ENCODE measurements around the gene TBXA2R. TPM values are rescaled to one million over a fixed set of nuclear protein-coding genes. Genes with fewer than 3 reads are reported as not detected.

Gene TBXA2R
- total RNA-seq, 1 donor from 2014 or later = 0.39 TPM

DNA sequence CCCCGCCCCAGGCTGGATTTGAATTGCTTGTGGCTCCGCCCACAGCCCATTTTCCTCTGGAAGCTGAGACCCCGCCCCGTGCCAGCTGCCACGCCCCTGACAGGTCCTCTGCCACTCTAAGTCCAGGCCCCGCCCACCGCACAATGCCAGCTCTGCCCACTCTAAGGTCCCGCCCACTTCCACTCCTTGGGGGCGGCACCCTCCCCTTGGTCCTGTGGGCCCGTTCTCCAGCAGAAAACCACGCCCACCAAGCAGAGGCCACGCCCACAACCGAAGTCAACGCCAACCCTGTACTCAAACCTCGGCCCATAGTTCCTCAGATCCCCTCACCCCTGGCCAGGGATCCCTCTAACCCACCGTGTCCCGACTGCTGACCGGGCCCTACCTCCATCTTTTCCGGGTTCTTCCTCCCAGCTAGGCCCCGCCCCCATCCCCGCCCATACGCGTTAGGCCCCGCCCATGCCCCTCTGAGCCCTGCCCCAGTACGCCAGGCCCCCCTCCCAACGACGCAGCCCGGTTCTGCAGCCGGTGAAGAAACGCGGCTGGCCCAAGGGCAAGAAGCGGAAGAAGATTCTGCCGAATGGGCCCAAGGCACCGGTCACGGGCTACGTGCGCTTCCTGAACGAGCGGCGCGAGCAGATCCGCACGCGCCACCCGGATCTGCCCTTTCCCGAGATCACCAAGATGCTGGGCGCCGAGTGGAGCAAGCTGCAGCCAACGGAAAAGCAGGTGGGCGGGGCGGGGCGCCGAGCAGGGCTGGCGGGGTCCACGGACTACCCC lies 32.6 kb downstream of the TBXA2R start:
- Histone ChIP-seq H3K4me3 (ENCODE audit: insufficient read depth, low read depth, low read length) (peak overlapping the region; percentile 77), H3K9ac (ENCODE audit: low read length) (peak overlapping the region; percentile 93), H3K27ac (ENCODE audit: low read depth, low read length) (no peak overlapping the region), H3K4me1 (ENCODE audit: insufficient read depth, low read length) (peaks cover 12% of the 10 kb centered on the region), H3K79me2 (ENCODE audit: insufficient read depth, low read length) (peaks cover 6% of the 10 kb centered on the region), H3K27me3 (ENCODE audit: insufficient read depth, low read length) (no peaks in the 10 kb centered on the region), H3K9me3 (ENCODE audit: insufficient read depth, low read depth, low read length) (no peaks in the 10 kb centered on the region), H3K4me2 (ENCODE audit: low read length) (peak overlapping the region; percentile 99), H2AFZ (ENCODE audit: low read depth, low read length) (no peak overlapping the region), H4K20me1 (ENCODE audit: insufficient read depth, low read length) (peaks cover 18% of the 10 kb centered on the region), H3K36me3 (ENCODE audit: insufficient read depth, low read length) (peaks cover 3% of the 10 kb centered on the region)
- peak; percentile 77 for DNase-seq (ENCODE audit: low read depth)
- Mint-ChIP-seq H3K27ac (ENCODE audit: unreplicated experiment) (no peak overlapping the region), H3K4me3 (ENCODE audit: unreplicated experiment) (peak overlapping the region; percentile 83), H3K9me3 (ENCODE audit: unreplicated experiment) (peaks cover 2% of the 10 kb centered on the region), H3K36me3 (ENCODE audit: low read depth, unreplicated experiment) (peaks cover 10% of the 10 kb centered on the region), H3K4me1 (ENCODE audit: low read depth, unreplicated experiment) (peaks cover 4% of the 10 kb centered on the region), H3K27me3 (ENCODE audit: low read depth, unreplicated experiment) (peaks cover 7% of the 10 kb centered on the region)
- TF ChIP-seq, protein P1, sequence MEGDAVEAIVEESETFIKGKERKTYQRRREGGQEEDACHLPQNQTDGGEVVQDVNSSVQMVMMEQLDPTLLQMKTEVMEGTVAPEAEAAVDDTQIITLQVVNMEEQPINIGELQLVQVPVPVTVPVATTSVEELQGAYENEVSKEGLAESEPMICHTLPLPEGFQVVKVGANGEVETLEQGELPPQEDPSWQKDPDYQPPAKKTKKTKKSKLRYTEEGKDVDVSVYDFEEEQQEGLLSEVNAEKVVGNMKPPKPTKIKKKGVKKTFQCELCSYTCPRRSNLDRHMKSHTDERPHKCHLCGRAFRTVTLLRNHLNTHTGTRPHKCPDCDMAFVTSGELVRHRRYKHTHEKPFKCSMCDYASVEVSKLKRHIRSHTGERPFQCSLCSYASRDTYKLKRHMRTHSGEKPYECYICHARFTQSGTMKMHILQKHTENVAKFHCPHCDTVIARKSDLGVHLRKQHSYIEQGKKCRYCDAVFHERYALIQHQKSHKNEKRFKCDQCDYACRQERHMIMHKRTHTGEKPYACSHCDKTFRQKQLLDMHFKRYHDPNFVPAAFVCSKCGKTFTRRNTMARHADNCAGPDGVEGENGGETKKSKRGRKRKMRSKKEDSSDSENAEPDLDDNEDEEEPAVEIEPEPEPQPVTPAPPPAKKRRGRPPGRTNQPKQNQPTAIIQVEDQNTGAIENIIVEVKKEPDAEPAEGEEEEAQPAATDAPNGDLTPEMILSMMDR (IDR thresholded peaks at IDR 0.05; ENCODE audit: insufficient read depth, low read depth, low read length) = no peak
- TF ChIP-seq EZH2 (IDR thresholded peaks at IDR 0.05; ENCODE audit: insufficient read depth, low read length) = no peak
- no peak for FAIRE-seq

DNA sequence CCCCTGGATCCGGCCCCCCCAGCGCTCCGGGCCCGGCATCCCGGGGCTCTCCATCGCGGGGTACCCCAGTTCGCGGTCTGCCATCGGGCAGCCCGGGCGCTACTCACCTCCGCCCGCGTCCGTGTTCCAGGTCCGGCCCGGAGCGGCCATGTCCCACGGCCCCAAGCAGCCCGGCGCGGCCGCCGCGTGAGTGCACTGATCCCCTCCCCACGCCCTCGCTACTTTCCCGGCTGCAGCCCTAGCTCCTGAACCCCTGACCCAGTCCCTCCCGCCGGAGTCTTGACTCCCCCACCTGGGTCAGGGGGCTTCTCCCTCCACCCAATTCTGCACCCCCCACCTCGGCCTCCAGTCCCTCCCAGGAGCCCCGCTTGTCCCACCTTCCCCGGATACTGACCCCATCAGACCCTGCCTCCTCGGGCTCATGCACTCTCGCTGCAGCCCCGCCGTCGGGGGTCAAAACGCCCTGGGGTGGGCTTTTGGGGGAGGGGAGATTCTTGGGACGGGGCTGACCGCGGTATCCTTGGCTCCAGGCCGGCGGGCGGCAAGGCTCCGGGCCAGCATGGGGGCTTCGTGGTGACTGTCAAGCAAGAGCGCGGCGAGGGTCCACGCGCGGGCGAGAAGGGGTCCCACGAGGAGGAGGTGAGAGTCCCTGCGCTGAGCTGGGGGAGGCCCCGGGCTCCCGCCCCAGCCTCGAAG lies 33.4 kb downstream of the TBXA2R start:
- peak overlapping the region; percentile 47 for H2AFZ ChIP-seq (ENCODE audit: low read depth, low read length)
- no peak for TF ChIP-seq EZH2 (IDR thresholded peaks at IDR 0.05; ENCODE audit: insufficient read depth, low read length)
- TF ChIP-seq, protein P1 (IDR thresholded peaks at IDR 0.05; ENCODE audit: insufficient read depth, low read depth, low read length) = no peak
- peaks cover 3% of the 10 kb centered on the region for H3K36me3 ChIP-seq (ENCODE audit: insufficient read depth, low read length)
- no peaks in the 10 kb centered on the region for H3K27me3 ChIP-seq (ENCODE audit: insufficient read depth, low read length)
- peaks cover 18% of the 10 kb centered on the region for H4K20me1 ChIP-seq (ENCODE audit: insufficient read depth, low read length)
- peak overlapping the region; percentile 77 for H3K4me3 ChIP-seq (ENCODE audit: insufficient read depth, low read depth, low read length)
- DNase-seq (ENCODE audit: low read depth) (no peak), FAIRE-seq (no peak)
- H3K4me1 ChIP-seq (ENCODE audit: insufficient read depth, low read length) = peaks cover 12% of the 10 kb centered on the region
- Mint-ChIP-seq H3K4me3 (ENCODE audit: unreplicated experiment) (peak overlapping the region; percentile 83), H3K27me3 (ENCODE audit: low read depth, unreplicated experiment) (peaks cover 7% of the 10 kb centered on the region), H3K27ac (ENCODE audit: unreplicated experiment) (no peak overlapping the region), H3K36me3 (ENCODE audit: low read depth, unreplicated experiment) (peaks cover 10% of the 10 kb centered on the region), H3K9me3 (ENCODE audit: unreplicated experiment) (peaks cover 2% of the 10 kb centered on the region), H3K4me1 (ENCODE audit: low read depth, unreplicated experiment) (peaks cover 4% of the 10 kb centered on the region)
- peak overlapping the region; percentile 93 for H3K9ac ChIP-seq (ENCODE audit: low read length)
- H3K4me2 ChIP-seq (ENCODE audit: low read length) = peak overlapping the region; percentile 99
- H3K27ac ChIP-seq (ENCODE audit: low read depth, low read length) = peak overlapping the region; percentile 73
- no peaks in the 10 kb centered on the region for H3K9me3 ChIP-seq (ENCODE audit: insufficient read depth, low read depth, low read length)
- peaks cover 6% of the 10 kb centered on the region for H3K79me2 ChIP-seq (ENCODE audit: insufficient read depth, low read length)

Data from astrocyte (in vitro differentiated cells and primary cell).